IMR-90 (cell line): ENCODE results near the gene MOB3A. TPM values are rescaled to one million over a fixed set of nuclear protein-coding genes. Genes with fewer than 3 reads are reported as not detected.

Experiments used
- ATAC-seq: fragments of 200-7000 bp; cut with Tn5 transposase; 2 replicates; pipeline ENCODE4 v1.9.1; 2020; ENCODE audit warnings: low read depth, mild to moderate bottlenecking, moderate library complexity
- BruUV-seq: library from RNA; stranded (reverse); fragments of 400-500 nt; replicated peaks from 2 replicates; lab custom pipeline; 2021; lab: Mats Ljungman, UMichigan
- CTCF ChIA-PET: fragments of 300-600 bp; formaldehyde crosslinking; extraction: SDS; loops from one replicate; lab custom pipeline; 2021; ENCODE audit warnings: antibody characterized with exemption; lab: Yijun Ruan, JAX
- POLR2A ChIA-PET: fragments of 300-600 bp; sonication (Branson Sonifier 250); formaldehyde crosslinking; loops from one replicate; lab custom pipeline; 2022; ENCODE audit warnings: antibody characterized with exemption; ENCODE audit not compliant: unreplicated experiment; lab: Charles Lee
- DNase-seq: peaks from one replicate; pipeline ENCODE4 v3.0.0; 2013
- H2AFZ ChIP-seq: replicated peaks from 2 replicates; pipeline ENCODE3; 2013; ENCODE audit warnings: low read length, mild to moderate bottlenecking; ENCODE audit not compliant: poor library complexity
- H2AK5ac ChIP-seq: 2 replicates; pipeline ENCODE4 v1.6.1; 2013; ENCODE audit warnings: low read depth, low read length, inconsistent platforms
- H2AK9ac ChIP-seq: replicated peaks from 2 replicates; pipeline ENCODE3; 2013; ENCODE audit warnings: mild to moderate bottlenecking, low read depth, low read length, moderate library complexity; ENCODE audit not compliant: poor library complexity
- H2BK120ac ChIP-seq: 2 replicates; pipeline ENCODE4 v1.6.1; 2013; ENCODE audit warnings: low read depth, low read length, inconsistent platforms
- H2BK15ac ChIP-seq: 3 replicates; pipeline ENCODE4 v1.6.1; 2013; ENCODE audit warnings: low read depth, low read length, inconsistent platforms
- H2BK20ac ChIP-seq: 2 replicates; pipeline ENCODE4 v1.6.1; 2013; ENCODE audit warnings: low read depth, mild to moderate bottlenecking, inconsistent platforms, low read length, moderate library complexity
- H2BK5ac ChIP-seq: 2 replicates; pipeline ENCODE4 v1.6.1; 2013; ENCODE audit warnings: mild to moderate bottlenecking, low read depth, low read length, inconsistent platforms; ENCODE audit not compliant: poor library complexity, severe bottlenecking
- H3K14ac ChIP-seq: replicated peaks from 2 replicates; pipeline ENCODE4 v1.6.1; 2013; ENCODE audit warnings: low read depth, low read length, inconsistent platforms
- H3K18ac ChIP-seq: 2 replicates; pipeline ENCODE4 v1.6.1; 2013; ENCODE audit warnings: low read depth, low read length, control low read depth
- H3K23ac ChIP-seq: 2 replicates; pipeline ENCODE4 v1.6.1; 2013; ENCODE audit warnings: low read depth, low read length, inconsistent platforms
- H3K27ac ChIP-seq: 2 replicates; pipeline ENCODE4 v1.5.1; 2013; ENCODE audit warnings: mild to moderate bottlenecking, control low read depth, low read length; ENCODE audit not compliant: insufficient read depth
- H3K27me3 ChIP-seq: 2 replicates; pipeline ENCODE4 v1.6.1; 2013; ENCODE audit warnings: low read length; ENCODE audit not compliant: control insufficient read depth, insufficient read depth
- H3K36me3 ChIP-seq: 2 replicates; pipeline ENCODE4 v1.6.1; 2013; ENCODE audit warnings: low read length, mixed read lengths; ENCODE audit not compliant: control insufficient read depth, insufficient read depth
- H3K4ac ChIP-seq: 2 replicates; pipeline ENCODE4 v1.6.1; 2013; ENCODE audit warnings: low read depth, low read length, inconsistent platforms
- H3K4me1 ChIP-seq: 2 replicates; pipeline ENCODE4 v1.6.1; 2013; ENCODE audit warnings: low read length, mixed read lengths; ENCODE audit not compliant: control insufficient read depth, insufficient read depth
- H3K4me2 ChIP-seq: 2 replicates; pipeline ENCODE4 v1.6.1; 2013; ENCODE audit warnings: low read depth, mild to moderate bottlenecking, control low read depth, low read length, moderate library complexity
- H3K4me3 ChIP-seq: 2 replicates; pipeline ENCODE4 v1.5.1; 2013; ENCODE audit warnings: low read depth, mild to moderate bottlenecking, control low read depth, low read length, moderate library complexity; ENCODE audit not compliant: insufficient read depth
- H3K56ac ChIP-seq: 2 replicates; pipeline ENCODE4 v1.6.1; 2013; ENCODE audit warnings: low read length, inconsistent platforms; ENCODE audit not compliant: insufficient read depth; ENCODE audit errors: extremely low read depth
- H3K79me1 ChIP-seq, 2 experiments: 2 replicates each; pipeline ENCODE4 v1.6.1; 2013; ENCODE audit warnings: low read length in 2 of 2, inconsistent platforms in 1 of 2, low read depth in 1 of 2
- H3K9ac ChIP-seq: 2 replicates; pipeline ENCODE4 v1.6.1; 2013; ENCODE audit warnings: low read depth, low read length, control low read depth
- H3K9me1 ChIP-seq: 2 replicates; pipeline ENCODE4 v1.6.1; 2013; ENCODE audit warnings: low read length, inconsistent platforms; ENCODE audit not compliant: insufficient read depth
- H3K9me3 ChIP-seq: 2 replicates; pipeline ENCODE4 v1.6.1; 2013; ENCODE audit warnings: low read length; ENCODE audit not compliant: control insufficient read depth, insufficient read depth
- H4K20me1 ChIP-seq: 2 replicates; pipeline ENCODE4 v1.6.1; 2013; ENCODE audit warnings: low read length, inconsistent platforms; ENCODE audit not compliant: insufficient read depth
- H4K5ac ChIP-seq: 2 replicates; pipeline ENCODE4 v1.6.1; 2013; ENCODE audit warnings: mild to moderate bottlenecking, low read depth, low read length, control low read depth
- H4K8ac ChIP-seq, 2 experiments: 2 replicates each; pipeline ENCODE4 v1.6.1; 2013; ENCODE audit warnings: low read depth in 2 of 2, low read length in 2 of 2, control low read depth in 1 of 2, inconsistent platforms in 1 of 2
- H4K91ac ChIP-seq: 2 replicates; pipeline ENCODE4 v1.6.1; 2013; ENCODE audit warnings: low read depth, low read length, inconsistent platforms; ENCODE audit not compliant: insufficient read depth
- CHD1 ChIP-seq: IDR thresholded peaks from 2 replicates; pipeline ENCODE4 v1.6.1; 2012; ENCODE audit warnings: low read depth, low read length, improper control_type of control experiment
- FOS ChIP-seq: fragments of 150-350 bp; IDR thresholded peaks from 2 replicates; pipeline ENCODE4 v1.6.1; 2016; ENCODE audit warnings: low read depth, low read length
- MAFK ChIP-seq: IDR thresholded peaks from 2 replicates; pipeline ENCODE4 v1.6.1; 2012; ENCODE audit warnings: low read depth, low read length, improper control_type of control experiment
- MAZ ChIP-seq: IDR thresholded peaks from 2 replicates; pipeline ENCODE4 v1.6.1; 2012; ENCODE audit warnings: low read depth, mild to moderate bottlenecking, low read length, improper control_type of control experiment, moderate library complexity, borderline replicate concordance
- NFE2L2 ChIP-seq: fragments of 150-350 bp; IDR thresholded peaks from 2 replicates; pipeline ENCODE4 v1.6.1; 2016; ENCODE audit warnings: low read depth, mild to moderate bottlenecking, low read length
- POLR2A ChIP-seq: IDR thresholded peaks from 2 replicates; pipeline ENCODE4 v1.6.1; 2012; ENCODE audit warnings: mild to moderate bottlenecking, low read depth, low read length
- RAD21 ChIP-seq: IDR thresholded peaks from 2 replicates; pipeline ENCODE4 v1.6.1; 2012; ENCODE audit warnings: low read length, improper control_type of control experiment
- RCOR1 ChIP-seq: IDR thresholded peaks from 2 replicates; pipeline ENCODE4 v1.6.1; 2012; ENCODE audit warnings: mild to moderate bottlenecking, low read length, improper control_type of control experiment; ENCODE audit not compliant: insufficient replicate concordance
- RFX5 ChIP-seq: IDR thresholded peaks from 2 replicates; pipeline ENCODE4 v1.8.0; 2012; ENCODE audit warnings: low read depth, mild to moderate bottlenecking, low read length, moderate library complexity
- SMC3 ChIP-seq: fragments of 150-350 bp; IDR thresholded peaks from 2 replicates; pipeline ENCODE4 v1.6.1; 2016; ENCODE audit warnings: low read depth, mild to moderate bottlenecking, antibody characterized with exemption, low read length, moderate library complexity
- WGBS, 2 experiments: methylation state at CpG; one replicate each; pipeline versions ENCODE4 v1.1.5 to v1.1.7; 2013; ENCODE audit warnings: missing lambda C conversion rate in 2 of 2; ENCODE audit not compliant: insufficient read length in 1 of 2; ENCODE audit errors: extremely low coverage in 2 of 2; 5-methylcytosine and 5-hydroxymethylcytosine counted together
- dilution Hi-C: fragments of 300-500 bp; cut with HindIII; formaldehyde crosslinking; loops from one replicate; pipeline ENCODE4 v1.14.3; 2018; ENCODE audit warnings: low sequenced_read_pairs; ENCODE audit not compliant: unreplicated experiment
- in situ Hi-C: fragments of 300-500 bp; cut with MboI; formaldehyde crosslinking; loops from 3 replicates; pipeline ENCODE4 v1.14.3; 2019; ENCODE audit warnings: low sequenced_read_pairs, inconsistent platforms, mixed read lengths
- intact Hi-C: fragments of 100-400 bp; cut with micrococcal nuclease; formaldehyde crosslinking; loops from 2 replicates; pipeline ENCODE4 v1.10.0; 2022
- polyA plus RNA-seq, 3 experiments: library from polyadenylated mRNA; depleted of rRNA; stranded (reverse); fragments of >200 nt; gene quantifications; 2 replicates each; pipeline ENCODE4 v1.2.3, GENCODE V29; 2012; ENCODE audit warnings: low replicate concordance in 1 of 3
- total RNA-seq: library from RNA; depleted of rRNA; stranded (reverse); fragments of >200 nt; gene quantifications from 2 replicates; pipeline ENCODE4 v1.2.3, GENCODE V29; 2012
- TF ChIP-seq, protein P1 (sequence below): fragments of 150-350 bp; IDR thresholded peaks from 2 replicates; pipeline ENCODE4 v1.6.1; 2017; ENCODE audit warnings: mild to moderate bottlenecking, antibody characterized with exemption, low read length, low read depth

The MOB3A gene
- total and polyA plus RNA-seq, 2 of the 4 experiments (the other 2 are of a cell fraction): 9.3 to 26.5 TPM

DNA sequence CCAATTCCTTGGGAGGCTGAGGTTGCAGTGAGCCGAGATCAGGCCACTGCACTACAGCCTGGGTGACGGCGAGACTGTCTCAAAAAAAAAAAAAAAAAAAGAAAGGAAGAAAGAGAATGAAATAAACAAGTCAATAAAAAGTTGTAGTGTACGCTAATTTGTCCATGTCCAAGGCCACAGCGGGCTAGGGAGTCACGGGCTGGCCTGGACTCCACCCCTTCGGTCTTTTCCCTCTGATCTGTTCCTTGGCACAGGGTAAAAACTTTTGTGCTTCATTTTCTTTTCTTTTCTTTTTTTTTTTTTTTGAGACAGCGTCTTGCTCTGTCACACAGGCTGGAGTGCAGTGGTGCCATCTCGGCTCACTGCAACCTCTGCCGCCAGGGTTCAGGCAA is 25.7 kb downstream of the MOB3A start:
- no peak overlapping the region for H2AK5ac ChIP-seq
- dilution Hi-C loops (no loop called here), intact Hi-C loops (no loop called here), in situ Hi-C loops (no loop called here)
- H4K91ac ChIP-seq: no peak overlapping the region
- no peaks in the 10 kb centered on the region for H3K4me1 ChIP-seq
- H3K27me3 ChIP-seq: no peaks in the 10 kb centered on the region
- H3K9me1 ChIP-seq: no peaks in the 10 kb centered on the region
- H2BK120ac ChIP-seq: no peak overlapping the region
- BruUV-seq: no TSS peak
- no peak overlapping the region for H3K14ac ChIP-seq
- H4K20me1 ChIP-seq: 0 out of 2 replicates have a peak, but pooled peaks cover 6% of the 10 kb centered on the region
- H3K9me3 ChIP-seq: no peaks in the 10 kb centered on the region
- H4K8ac ChIP-seq: no peak overlapping the region
- H3K56ac ChIP-seq: no peak overlapping the region
- H3K18ac ChIP-seq: no peak overlapping the region
- ChIA-PET POLR2A (no interaction called here), CTCF (interaction anchor here (0.6 to 0.7 kb wide), 2 partner anchors 52 to 101 kb away, joined by 4 to 5 read pairs; no protein-coding TSS in a partner anchor)
- H2BK15ac ChIP-seq: no peak overlapping the region
- no peak overlapping the region for H3K4ac ChIP-seq
- H3K79me1 ChIP-seq: no peaks in the 10 kb centered on the region; a peak in 1 of 4 replicates
- no peak overlapping the region for H3K4me3 ChIP-seq
- H3K23ac ChIP-seq: no peak overlapping the region
- TF ChIP-seq SMC3: no peak
- TF ChIP-seq CHD1: no peak
- TF ChIP-seq MAZ: no peak
- TF ChIP-seq RCOR1: no peak
- TF ChIP-seq RFX5: no peak
- TF ChIP-seq FOS: no peak
- TF ChIP-seq POLR2A: no peak
- no peak for TF ChIP-seq NFE2L2
- TF ChIP-seq RAD21: no peak
- no peak for TF ChIP-seq MAFK
- TF ChIP-seq, protein P1, sequence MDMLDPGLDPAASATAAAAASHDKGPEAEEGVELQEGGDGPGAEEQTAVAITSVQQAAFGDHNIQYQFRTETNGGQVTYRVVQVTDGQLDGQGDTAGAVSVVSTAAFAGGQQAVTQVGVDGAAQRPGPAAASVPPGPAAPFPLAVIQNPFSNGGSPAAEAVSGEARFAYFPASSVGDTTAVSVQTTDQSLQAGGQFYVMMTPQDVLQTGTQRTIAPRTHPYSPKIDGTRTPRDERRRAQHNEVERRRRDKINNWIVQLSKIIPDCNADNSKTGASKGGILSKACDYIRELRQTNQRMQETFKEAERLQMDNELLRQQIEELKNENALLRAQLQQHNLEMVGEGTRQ: no peak
- no peak overlapping the region for H2BK5ac ChIP-seq
- peaks cover 30% of the 10 kb centered on the region for H3K36me3 ChIP-seq
- H2AFZ ChIP-seq: no peak overlapping the region
- DNase-seq (no peak), ATAC-seq (no peak)
- WGBS, 2 experiments: 90% methylated on average over 5 of the region's 10 CpGs; no CpG with 5 or more reads in 1 of the 2 experiments
- no peak overlapping the region for H3K27ac ChIP-seq
- H3K9ac ChIP-seq: no peak overlapping the region
- H3K4me2 ChIP-seq: no peak overlapping the region
- no peak overlapping the region for H2AK9ac ChIP-seq
- H2BK20ac ChIP-seq: no peak overlapping the region
- H4K5ac ChIP-seq: no peak overlapping the region
